Effector memory CD4-positive, alpha-beta T cell (primary cell): ENCODE data around the gene ACER3.

Experiments used
- DNase-seq, 3 donors: peaks; one replicate each; pipeline ENCODE4 v3.0.0-alpha.2; 2020
- H3K27ac ChIP-seq: 2 replicates; pipeline ENCODE4 v1.7.0; 2013; ENCODE audit warnings: mild to moderate bottlenecking, low read length, moderate library complexity; ENCODE audit not compliant: insufficient read depth, poor library complexity, severe bottlenecking
- H3K27me3 ChIP-seq: replicated peaks from 2 replicates; pipeline ENCODE4 v1.7.0; 2013; ENCODE audit warnings: mild to moderate bottlenecking, low read length; ENCODE audit not compliant: insufficient read depth, control insufficient read depth, poor library complexity, severe bottlenecking
- H3K36me3 ChIP-seq: 2 replicates; pipeline ENCODE4 v1.7.0; 2013; ENCODE audit warnings: mild to moderate bottlenecking, low read length, moderate library complexity; ENCODE audit not compliant: control insufficient read depth, insufficient read depth
- H3K4me1 ChIP-seq: 2 replicates; pipeline ENCODE4 v1.7.0; 2013; ENCODE audit warnings: low read length, mild to moderate bottlenecking; ENCODE audit not compliant: control insufficient read depth, insufficient read depth, poor library complexity, severe bottlenecking
- H3K4me3 ChIP-seq: 2 replicates; pipeline ENCODE4 v1.7.0; 2013; ENCODE audit warnings: low read length, low read depth, mild to moderate bottlenecking; ENCODE audit not compliant: insufficient read depth, poor library complexity, severe bottlenecking
- H3K9me3 ChIP-seq: 2 replicates; pipeline ENCODE4 v1.7.0; 2013; ENCODE audit warnings: mild to moderate bottlenecking, low read length, moderate library complexity; ENCODE audit not compliant: control insufficient read depth

The ACER3 gene

DNA sequence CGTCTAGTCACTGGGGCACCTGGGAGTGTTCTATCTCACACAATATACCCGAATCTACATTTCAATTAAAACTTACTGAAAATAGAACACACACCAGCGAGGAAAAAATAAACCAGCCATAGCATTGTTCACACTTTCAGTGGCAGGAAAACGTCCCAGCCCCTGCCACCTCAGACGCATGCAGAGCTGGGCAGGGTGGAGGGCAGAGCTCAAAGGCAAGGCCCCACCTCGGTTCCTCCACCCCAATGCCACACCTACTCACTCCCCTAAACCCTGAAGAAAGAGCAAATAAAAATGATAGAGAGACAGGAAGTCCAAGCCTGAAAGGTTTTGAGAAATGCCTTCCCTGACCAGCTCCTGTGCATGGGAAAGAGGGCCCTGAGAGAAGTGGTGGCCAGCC lies 188.3 kb downstream of the ACER3 start:
- Histone ChIP-seq H3K9me3 (no peaks in the 10 kb centered on the region), H3K27me3 (no peaks in the 10 kb centered on the region), H3K4me3 (no peak overlapping the region), H3K36me3 (no peaks in the 10 kb centered on the region), H3K4me1 (no peaks in the 10 kb centered on the region), H3K27ac (no peak overlapping the region)
- DNase-seq, result no peak

- Histone ChIP-seq H3K27ac (no peak overlapping the region), H3K9me3 (peaks cover 1% of the 10 kb centered on the region), H3K4me1 (no peaks in the 10 kb centered on the region), H3K36me3 (no peaks in the 10 kb centered on the region), H3K4me3 (no peak overlapping the region), H3K27me3 (no peaks in the 10 kb centered on the region)
- no peak for DNase-seq
These were observed 190.8 kb downstream of the ACER3 start for GRCh38 chr11:77051511-77051910.

- Histone ChIP-seq H3K36me3 (no peaks in the 10 kb centered on the region), H3K27me3 (no peaks in the 10 kb centered on the region), H3K4me3 (no peak overlapping the region), H3K9me3 (peaks cover 5% of the 10 kb centered on the region), H3K27ac (no peak overlapping the region), H3K4me1 (no peaks in the 10 kb centered on the region)
- DNase-seq, result no peak
These were observed 191.8 kb downstream of the ACER3 start for GRCh38 chr11:77052518-77052917.

DNA sequence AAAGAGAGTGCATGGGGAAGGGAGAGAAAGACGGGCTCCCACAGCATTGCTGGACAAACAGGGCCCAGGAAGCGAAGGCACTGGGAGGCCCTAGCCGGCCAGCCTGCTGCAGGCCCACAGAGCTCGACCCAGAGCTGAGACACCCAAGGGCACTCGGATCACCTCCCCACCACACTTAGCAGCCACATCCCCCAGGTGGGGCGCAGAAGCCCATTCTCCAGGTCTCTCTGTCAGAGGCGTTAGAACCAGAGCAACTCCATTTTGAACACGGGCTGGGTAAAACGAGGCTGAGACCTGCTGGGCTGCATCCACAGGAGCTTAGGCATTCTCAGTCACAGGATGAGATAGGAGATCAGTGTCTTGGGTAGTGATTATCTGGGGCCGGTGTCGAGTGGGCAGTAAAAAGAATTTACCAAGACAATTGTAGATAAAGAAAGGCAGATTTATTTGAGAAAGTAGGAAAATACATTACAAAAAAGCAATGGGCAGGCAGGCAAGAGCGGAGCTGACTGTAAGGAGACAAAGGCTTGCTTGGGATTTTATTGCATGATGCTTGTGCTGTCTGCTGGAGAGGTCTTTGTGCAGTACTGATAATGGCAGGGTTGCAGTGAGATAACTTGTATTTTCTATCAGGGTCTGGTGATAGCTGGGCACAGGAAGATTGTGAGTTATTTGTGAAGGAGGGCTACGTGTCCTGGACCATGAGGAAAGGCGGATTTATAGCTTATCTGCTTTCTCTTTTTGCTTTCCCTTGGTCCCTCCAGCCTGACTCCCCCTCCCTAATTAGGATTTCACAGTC lies 192.7 kb downstream of the ACER3 start:
- peaks cover 5% of the 10 kb centered on the region for H3K9me3 ChIP-seq
- no peak overlapping the region for H3K4me3 ChIP-seq
- H3K27me3 ChIP-seq, result no peaks in the 10 kb centered on the region
- no peaks in the 10 kb centered on the region for H3K36me3 ChIP-seq
- H3K4me1 ChIP-seq, result no peaks in the 10 kb centered on the region
- no peak for DNase-seq
- H3K27ac ChIP-seq, result no peak overlapping the region

- no peak overlapping the region for H3K27ac ChIP-seq
- H3K27me3 ChIP-seq, result no peaks in the 10 kb centered on the region
- H3K9me3 ChIP-seq, result peaks cover 5% of the 10 kb centered on the region
- H3K4me1 ChIP-seq, result no peaks in the 10 kb centered on the region
- H3K4me3 ChIP-seq, result no peak overlapping the region
- no peaks in the 10 kb centered on the region for H3K36me3 ChIP-seq
- DNase-seq, result no peak
These were observed 193.4 kb downstream of the ACER3 start for GRCh38 chr11:77054084-77054483.

- H3K36me3 ChIP-seq, result no peaks in the 10 kb centered on the region
- no peaks in the 10 kb centered on the region for H3K27me3 ChIP-seq
- DNase-seq, result no peak
- H3K4me3 ChIP-seq, result no peak overlapping the region
- peaks cover 5% of the 10 kb centered on the region for H3K9me3 ChIP-seq
- H3K4me1 ChIP-seq, result no peaks in the 10 kb centered on the region
- H3K27ac ChIP-seq, result no peak overlapping the region
These were observed 194.4 kb downstream of the ACER3 start for GRCh38 chr11:77055101-77055561.

GRCh38 chr11:77055913-77056312 lies 195.2 kb downstream of the ACER3 start:
- H3K4me1 ChIP-seq, result no peaks in the 10 kb centered on the region
- H3K9me3 ChIP-seq, result peaks cover 5% of the 10 kb centered on the region
- H3K27me3 ChIP-seq, result no peaks in the 10 kb centered on the region
- no peaks in the 10 kb centered on the region for H3K36me3 ChIP-seq
- no peak overlapping the region for H3K4me3 ChIP-seq
- no peak for DNase-seq
- no peak overlapping the region for H3K27ac ChIP-seq

GRCh38 chr11:77056814-77057402 lies 196.2 kb downstream of the ACER3 start:
- Histone ChIP-seq H3K36me3 (no peaks in the 10 kb centered on the region), H3K4me1 (no peaks in the 10 kb centered on the region), H3K4me3 (no peak overlapping the region), H3K9me3 (peaks cover 5% of the 10 kb centered on the region), H3K27ac (no peak overlapping the region), H3K27me3 (no peaks in the 10 kb centered on the region)
- DNase-seq, result no peak

GRCh38 chr11:77057938-77058474 lies 197.3 kb downstream of the ACER3 start:
- peaks cover 5% of the 10 kb centered on the region for H3K9me3 ChIP-seq
- no peaks in the 10 kb centered on the region for H3K27me3 ChIP-seq
- H3K4me1 ChIP-seq, result no peaks in the 10 kb centered on the region
- H3K36me3 ChIP-seq, result no peaks in the 10 kb centered on the region
- H3K27ac ChIP-seq, result no peak overlapping the region
- no peak for DNase-seq
- no peak overlapping the region for H3K4me3 ChIP-seq

DNA sequence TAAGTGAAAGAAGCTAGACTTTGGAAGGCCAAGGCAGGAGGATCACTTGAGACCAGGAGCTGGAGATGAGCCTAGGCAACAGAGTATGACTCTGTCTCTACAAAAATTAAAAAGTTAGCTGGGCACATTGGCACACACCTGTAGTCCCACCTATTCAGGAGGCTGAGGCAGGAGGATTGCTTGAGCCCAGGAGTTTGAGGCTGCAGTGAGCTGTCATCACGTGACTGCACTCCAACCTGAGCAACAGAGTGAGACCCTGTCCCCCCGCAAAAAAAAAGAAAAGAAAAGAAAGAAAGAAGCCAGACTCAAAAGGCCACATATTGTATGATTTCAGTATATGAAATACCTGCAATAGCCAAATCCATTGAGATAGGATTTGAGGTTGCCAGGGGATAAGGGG lies 198.2 kb downstream of the ACER3 start:
- no peaks in the 10 kb centered on the region for H3K36me3 ChIP-seq
- DNase-seq, result no peak

More for the DNA sequence above, 198.2 kb downstream of the ACER3 start:
- H3K27me3 ChIP-seq, result no peaks in the 10 kb centered on the region
- H3K4me1 ChIP-seq, result no peaks in the 10 kb centered on the region
- no peak overlapping the region for H3K27ac ChIP-seq
- peaks cover 5% of the 10 kb centered on the region for H3K9me3 ChIP-seq
- no peak overlapping the region for H3K4me3 ChIP-seq
